Lower lobe of right lung (tissue), 2 donors: ENCODE measurements around the gene MGME1. TPM values are rescaled to one million over a fixed set of nuclear protein-coding genes. Genes with fewer than 3 reads are reported as not detected.

Experiments used
- ATAC-seq, 2 donors: fragments of 200-7000 bp; cut with Tn5 transposase; one replicate each; pipeline ENCODE4 v1.9.1; 2020 to 2022; ENCODE audit warnings: mild to moderate bottlenecking in 2 of 2, moderate library complexity in 2 of 2
- DNase-seq: peaks from one replicate; pipeline ENCODE4 v3.0.0-alpha.2; 2020
- H3K27ac ChIP-seq: fragments of 200-600 bp; one replicate; pipeline ENCODE4 v1.8.0; 2022
- H3K27me3 ChIP-seq: fragments of 200-600 bp; one replicate; pipeline ENCODE4 v1.8.0; 2022; ENCODE audit warnings: low read depth
- H3K36me3 ChIP-seq: fragments of 200-600 bp; one replicate; pipeline ENCODE4 v1.8.0; 2022; ENCODE audit warnings: mild to moderate bottlenecking
- H3K4me1 ChIP-seq: fragments of 200-600 bp; one replicate; pipeline ENCODE4 v1.8.0; 2022
- H3K4me3 ChIP-seq: fragments of 200-600 bp; one replicate; pipeline ENCODE4 v1.8.0; 2022; ENCODE audit warnings: mild to moderate bottlenecking
- H3K9me3 ChIP-seq: fragments of 200-600 bp; one replicate; pipeline ENCODE4 v1.8.0; 2022
- CTCF ChIP-seq: fragments of 200-600 bp; IDR thresholded peaks from one replicate; pipeline ENCODE4 v1.8.0; 2022; ENCODE audit warnings: antibody characterized with exemption, mild to moderate bottlenecking
- intact Hi-C: fragments of 100-400 bp; cut with DNase I; formaldehyde crosslinking; loops from one replicate; pipeline ENCODE4 v1.11.0; 2022
- total RNA-seq: library from RNA; stranded (reverse); fragmentation: NEBNext Ultra II Directional; extraction: Animal tissue kit (Norgen Biotek cat#: 25700); gene quantifications from one replicate; pipeline ENCODE4 v1.2.1, GENCODE V29; 2021
- donor health status: DM: no; HTN: yes; CAD: no; lungs with severe emphysema.

Gene MGME1
- total RNA-seq, 1 donor from 2014 or later = 11.3 TPM

GRCh38 chr20:17966432-17967310, 2.1 kb upstream of the MGME1 start:
- intact Hi-C loops = no loop called here
- Histone ChIP-seq H3K9me3 (no peaks in the 10 kb centered on the region), H3K36me3 (no peaks in the 10 kb centered on the region), H3K4me1 (peaks cover 73% of the 10 kb centered on the region), H3K4me3 (peak overlapping the region; percentile 89), H3K27ac (peak overlapping the region; percentile 97), H3K27me3 (no peaks in the 10 kb centered on the region)
- ATAC-seq (no peak), DNase-seq (no peak)
- TF ChIP-seq CTCF = peak; percentile 9

- H3K27ac ChIP-seq = peak overlapping the region; percentile 97
- H3K4me1 ChIP-seq = peaks cover 73% of the 10 kb centered on the region
- H3K9me3 ChIP-seq = no peaks in the 10 kb centered on the region
- no peaks in the 10 kb centered on the region for H3K27me3 ChIP-seq
- intact Hi-C loops = no loop called here
- H3K36me3 ChIP-seq = no peaks in the 10 kb centered on the region
- no peak for TF ChIP-seq CTCF
- peak overlapping the region; percentile 89 for H3K4me3 ChIP-seq
- peak in 1 of 2 donors; percentile 20 for ATAC-seq
- DNase-seq = no peak
Measured at GRCh38 chr20:17967521-17968365, 1.1 kb upstream of the MGME1 start.

- Histone ChIP-seq H3K9me3 (no peaks in the 10 kb centered on the region), H3K36me3 (no peaks in the 10 kb centered on the region), H3K27ac (peak overlapping the region; percentile 97), H3K4me1 (peaks cover 67% of the 10 kb centered on the region), H3K27me3 (no peaks in the 10 kb centered on the region), H3K4me3 (peak overlapping the region; percentile 89)
- intact Hi-C loops = no loop called here
- TF ChIP-seq CTCF = no peak
- DNase-seq (peak; percentile 55), ATAC-seq (peak; percentile 11 to 30)
Measured at GRCh38 chr20:17969278-17969883, 563 bp downstream of the MGME1 start.

- Histone ChIP-seq H3K27me3 (no peaks in the 10 kb centered on the region), H3K4me3 (peak overlapping the region; percentile 89), H3K4me1 (peaks cover 62% of the 10 kb centered on the region), H3K9me3 (no peaks in the 10 kb centered on the region), H3K36me3 (no peaks in the 10 kb centered on the region), H3K27ac (peak overlapping the region; percentile 97)
- no peak for ATAC-seq
- intact Hi-C loops = no loop called here
- no peak for TF ChIP-seq CTCF
- peak; percentile 60 for DNase-seq
Measured at GRCh38 chr20:17969884-17970409, 1.1 kb downstream of the MGME1 start.

DNA sequence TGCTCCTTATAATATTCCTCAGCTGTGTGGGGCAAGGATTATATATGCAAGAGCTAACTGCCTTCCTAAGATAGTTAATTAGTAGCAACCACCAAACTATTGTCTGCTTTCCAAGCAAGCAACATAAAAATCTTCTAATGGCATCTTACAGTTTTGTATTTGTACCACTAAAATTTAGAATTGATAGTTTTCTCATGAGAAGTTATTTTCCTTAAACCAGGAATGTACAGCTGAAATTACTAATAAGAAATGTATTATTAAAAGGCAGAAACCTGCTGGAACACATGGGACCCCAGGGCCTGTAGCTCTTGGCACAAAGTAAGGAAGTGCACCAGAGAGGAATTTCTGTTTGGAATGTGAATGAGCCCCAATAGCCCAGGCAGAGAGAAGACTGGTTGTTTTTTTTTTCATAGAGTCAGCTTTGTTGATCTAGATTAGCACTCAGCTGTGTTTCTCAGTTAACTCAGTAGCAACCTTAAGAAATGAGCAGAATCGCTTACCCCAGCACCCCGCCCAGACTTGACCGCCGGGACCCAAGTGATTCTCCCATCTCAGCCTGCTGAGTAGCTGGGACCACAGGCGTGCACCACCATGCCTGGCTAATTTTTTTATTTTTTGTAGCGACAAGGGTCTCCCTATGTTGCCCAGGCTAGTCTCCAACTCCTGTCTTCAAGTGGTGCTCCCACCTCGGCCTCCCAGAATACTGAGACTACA, 2.6 kb downstream of the MGME1 start:
- DNase-seq (no peak), ATAC-seq (no peak)
- H3K36me3 ChIP-seq = peaks cover 11% of the 10 kb centered on the region
- H3K4me3 ChIP-seq = peak overlapping the region; percentile 89
- peak overlapping the region; percentile 46 for H3K27ac ChIP-seq
- H3K4me1 ChIP-seq = peaks cover 48% of the 10 kb centered on the region
- H3K27me3 ChIP-seq = no peaks in the 10 kb centered on the region
- H3K9me3 ChIP-seq = no peaks in the 10 kb centered on the region
- intact Hi-C loops = no loop called here
- no peak for TF ChIP-seq CTCF
